WTC11 (cell line): Measurements from ENCODE around the gene EREG.

ENCODE experiments used
- NR3C1 ChIP-seq: sonication (generic); formaldehyde crosslinking; conservative IDR thresholded peaks from 2 replicates; pipeline ENCODE4 v1.8.1; 2023; ENCODE audit warnings: low read depth, mild to moderate bottlenecking, missing genetic modification reagents
- SP1 ChIP-seq: sonication (generic); formaldehyde crosslinking; conservative IDR thresholded peaks from 2 replicates; pipeline ENCODE4 v1.8.1; 2022; ENCODE audit warnings: missing genetic modification reagents
- ZNF512 ChIP-seq: sonication (generic); formaldehyde crosslinking; IDR thresholded peaks from 2 replicates; pipeline ENCODE4 v1.8.1; 2022; ENCODE audit warnings: missing genetic modification reagents, borderline replicate concordance
- TF ChIP-seq, protein P1 (sequence below): sonication (generic); formaldehyde crosslinking; IDR thresholded peaks from 2 replicates; pipeline ENCODE4 v1.8.0; 2022; ENCODE audit warnings: missing genetic modification reagents
- TF ChIP-seq, protein P2 (sequence below): fragments of 200-600 bp; IDR thresholded peaks from 2 replicates; pipeline ENCODE4 v1.8.0; 2022; ENCODE audit warnings: antibody characterized with exemption
- TF ChIP-seq, protein P3 (sequence below): sonication (generic); formaldehyde crosslinking; IDR thresholded peaks from 2 replicates; pipeline ENCODE4 v1.8.1; 2023; ENCODE audit warnings: mild to moderate bottlenecking, missing genetic modification reagents, moderate library complexity

- TF ChIP-seq ZNF512 (CRISPR knock-in tag) (no peak), SP1 (CRISPR knock-in tag) (no peak), NR3C1 (CRISPR knock-in tag) (no peak)
- TF ChIP-seq, protein P1, sequence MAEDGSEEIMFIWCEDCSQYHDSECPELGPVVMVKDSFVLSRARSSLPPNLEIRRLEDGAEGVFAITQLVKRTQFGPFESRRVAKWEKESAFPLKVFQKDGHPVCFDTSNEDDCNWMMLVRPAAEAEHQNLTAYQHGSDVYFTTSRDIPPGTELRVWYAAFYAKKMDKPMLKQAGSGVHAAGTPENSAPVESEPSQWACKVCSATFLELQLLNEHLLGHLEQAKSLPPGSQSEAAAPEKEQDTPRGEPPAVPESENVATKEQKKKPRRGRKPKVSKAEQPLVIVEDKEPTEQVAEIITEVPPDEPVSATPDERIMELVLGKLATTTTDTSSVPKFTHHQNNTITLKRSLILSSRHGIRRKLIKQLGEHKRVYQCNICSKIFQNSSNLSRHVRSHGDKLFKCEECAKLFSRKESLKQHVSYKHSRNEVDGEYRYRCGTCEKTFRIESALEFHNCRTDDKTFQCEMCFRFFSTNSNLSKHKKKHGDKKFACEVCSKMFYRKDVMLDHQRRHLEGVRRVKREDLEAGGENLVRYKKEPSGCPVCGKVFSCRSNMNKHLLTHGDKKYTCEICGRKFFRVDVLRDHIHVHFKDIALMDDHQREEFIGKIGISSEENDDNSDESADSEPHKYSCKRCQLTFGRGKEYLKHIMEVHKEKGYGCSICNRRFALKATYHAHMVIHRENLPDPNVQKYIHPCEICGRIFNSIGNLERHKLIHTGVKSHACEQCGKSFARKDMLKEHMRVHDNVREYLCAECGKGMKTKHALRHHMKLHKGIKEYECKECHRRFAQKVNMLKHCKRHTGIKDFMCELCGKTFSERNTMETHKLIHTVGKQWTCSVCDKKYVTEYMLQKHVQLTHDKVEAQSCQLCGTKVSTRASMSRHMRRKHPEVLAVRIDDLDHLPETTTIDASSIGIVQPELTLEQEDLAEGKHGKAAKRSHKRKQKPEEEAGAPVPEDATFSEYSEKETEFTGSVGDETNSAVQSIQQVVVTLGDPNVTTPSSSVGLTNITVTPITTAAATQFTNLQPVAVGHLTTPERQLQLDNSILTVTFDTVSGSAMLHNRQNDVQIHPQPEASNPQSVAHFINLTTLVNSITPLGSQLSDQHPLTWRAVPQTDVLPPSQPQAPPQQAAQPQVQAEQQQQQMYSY = no peak
- TF ChIP-seq, protein P2, sequence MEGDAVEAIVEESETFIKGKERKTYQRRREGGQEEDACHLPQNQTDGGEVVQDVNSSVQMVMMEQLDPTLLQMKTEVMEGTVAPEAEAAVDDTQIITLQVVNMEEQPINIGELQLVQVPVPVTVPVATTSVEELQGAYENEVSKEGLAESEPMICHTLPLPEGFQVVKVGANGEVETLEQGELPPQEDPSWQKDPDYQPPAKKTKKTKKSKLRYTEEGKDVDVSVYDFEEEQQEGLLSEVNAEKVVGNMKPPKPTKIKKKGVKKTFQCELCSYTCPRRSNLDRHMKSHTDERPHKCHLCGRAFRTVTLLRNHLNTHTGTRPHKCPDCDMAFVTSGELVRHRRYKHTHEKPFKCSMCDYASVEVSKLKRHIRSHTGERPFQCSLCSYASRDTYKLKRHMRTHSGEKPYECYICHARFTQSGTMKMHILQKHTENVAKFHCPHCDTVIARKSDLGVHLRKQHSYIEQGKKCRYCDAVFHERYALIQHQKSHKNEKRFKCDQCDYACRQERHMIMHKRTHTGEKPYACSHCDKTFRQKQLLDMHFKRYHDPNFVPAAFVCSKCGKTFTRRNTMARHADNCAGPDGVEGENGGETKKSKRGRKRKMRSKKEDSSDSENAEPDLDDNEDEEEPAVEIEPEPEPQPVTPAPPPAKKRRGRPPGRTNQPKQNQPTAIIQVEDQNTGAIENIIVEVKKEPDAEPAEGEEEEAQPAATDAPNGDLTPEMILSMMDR = no peak
- TF ChIP-seq, protein P3, sequence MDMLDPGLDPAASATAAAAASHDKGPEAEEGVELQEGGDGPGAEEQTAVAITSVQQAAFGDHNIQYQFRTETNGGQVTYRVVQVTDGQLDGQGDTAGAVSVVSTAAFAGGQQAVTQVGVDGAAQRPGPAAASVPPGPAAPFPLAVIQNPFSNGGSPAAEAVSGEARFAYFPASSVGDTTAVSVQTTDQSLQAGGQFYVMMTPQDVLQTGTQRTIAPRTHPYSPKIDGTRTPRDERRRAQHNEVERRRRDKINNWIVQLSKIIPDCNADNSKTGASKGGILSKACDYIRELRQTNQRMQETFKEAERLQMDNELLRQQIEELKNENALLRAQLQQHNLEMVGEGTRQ (CRISPR knock-in tag) = no peak
These were observed 59.2 kb downstream of the EREG start for GRCh38 chr4:74424111-74424510.
